Measurements from ENCODE around the gene ELN. TPM values are rescaled to one million over a fixed set of nuclear protein-coding genes. Genes with fewer than 3 reads are reported as not detected.

Gene ELN
- total RNA-seq, 3 donors from 2014 or later: 25.9 to 134 (median 31.8) TPM

DNA sequence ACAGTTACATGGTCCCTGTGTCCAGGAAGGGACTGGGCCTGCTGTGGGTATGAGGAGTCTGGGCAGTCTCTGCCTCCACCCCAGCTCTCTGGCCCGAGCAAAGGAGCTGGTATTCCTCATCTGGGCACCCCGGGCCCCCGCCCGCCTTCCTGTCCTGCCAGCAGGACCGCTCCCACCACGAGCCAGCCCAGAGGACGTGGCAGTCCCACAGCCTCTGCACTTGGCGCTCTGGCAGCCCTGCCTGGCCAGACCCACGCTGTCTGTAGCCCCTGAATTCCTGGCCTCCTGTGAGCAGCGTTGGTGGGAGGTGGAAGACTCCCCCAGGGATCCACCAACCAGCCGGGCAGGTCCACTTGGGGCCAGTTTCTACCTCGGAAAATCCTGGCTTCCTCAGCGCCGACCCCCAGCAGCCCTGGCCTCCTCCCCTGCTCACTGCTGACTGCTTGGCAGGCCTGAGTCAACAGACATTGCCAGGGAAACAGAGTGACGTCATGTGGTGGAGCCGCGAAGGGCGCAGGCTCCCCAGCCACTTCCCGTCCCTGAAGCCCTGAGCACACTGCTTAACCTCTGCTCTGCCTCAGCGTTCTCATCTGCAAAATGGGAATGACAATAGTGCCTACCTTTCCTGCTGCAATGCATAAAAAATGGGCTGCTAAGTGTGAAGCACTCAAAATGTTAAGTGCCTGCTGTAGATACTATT is 34.0 kb downstream of the ELN start:
- Histone ChIP-seq H3K27me3 (no peaks in the 10 kb centered on the region), H3K36me3 (no peaks in the 10 kb centered on the region), H3K9me3 (no peaks in the 10 kb centered on the region), H3K27ac (peak overlapping the region; percentile 93 to 95), H3K4me1 (peaks cover 0 to 7% of the 10 kb centered on the region in 2 donors), H3K4me3 (peak overlapping the region in 2 of 3 donors; percentile 7 to 51)
- DNase-seq (ENCODE audit: low spot score in 2 of 2): peak; percentile 81 to 84
- TF ChIP-seq, protein P1, sequence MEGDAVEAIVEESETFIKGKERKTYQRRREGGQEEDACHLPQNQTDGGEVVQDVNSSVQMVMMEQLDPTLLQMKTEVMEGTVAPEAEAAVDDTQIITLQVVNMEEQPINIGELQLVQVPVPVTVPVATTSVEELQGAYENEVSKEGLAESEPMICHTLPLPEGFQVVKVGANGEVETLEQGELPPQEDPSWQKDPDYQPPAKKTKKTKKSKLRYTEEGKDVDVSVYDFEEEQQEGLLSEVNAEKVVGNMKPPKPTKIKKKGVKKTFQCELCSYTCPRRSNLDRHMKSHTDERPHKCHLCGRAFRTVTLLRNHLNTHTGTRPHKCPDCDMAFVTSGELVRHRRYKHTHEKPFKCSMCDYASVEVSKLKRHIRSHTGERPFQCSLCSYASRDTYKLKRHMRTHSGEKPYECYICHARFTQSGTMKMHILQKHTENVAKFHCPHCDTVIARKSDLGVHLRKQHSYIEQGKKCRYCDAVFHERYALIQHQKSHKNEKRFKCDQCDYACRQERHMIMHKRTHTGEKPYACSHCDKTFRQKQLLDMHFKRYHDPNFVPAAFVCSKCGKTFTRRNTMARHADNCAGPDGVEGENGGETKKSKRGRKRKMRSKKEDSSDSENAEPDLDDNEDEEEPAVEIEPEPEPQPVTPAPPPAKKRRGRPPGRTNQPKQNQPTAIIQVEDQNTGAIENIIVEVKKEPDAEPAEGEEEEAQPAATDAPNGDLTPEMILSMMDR (IDR thresholded peaks at IDR 0.05): no peak
- TF ChIP-seq POLR2AphosphoS5 (IDR thresholded peaks at IDR 0.05): peak in 2 of 3 donors; percentile 79 to 81
- TF ChIP-seq POLR2A (IDR thresholded peaks at IDR 0.05): peak; percentile 41
- intact Hi-C loops (cut with DNase I; ENCODE audit: low total_unique reads): loop anchor here (10.0 kb wide), 1 partner anchor 113 kb away; the partner anchor contains the start of gene EIF4H

DNA sequence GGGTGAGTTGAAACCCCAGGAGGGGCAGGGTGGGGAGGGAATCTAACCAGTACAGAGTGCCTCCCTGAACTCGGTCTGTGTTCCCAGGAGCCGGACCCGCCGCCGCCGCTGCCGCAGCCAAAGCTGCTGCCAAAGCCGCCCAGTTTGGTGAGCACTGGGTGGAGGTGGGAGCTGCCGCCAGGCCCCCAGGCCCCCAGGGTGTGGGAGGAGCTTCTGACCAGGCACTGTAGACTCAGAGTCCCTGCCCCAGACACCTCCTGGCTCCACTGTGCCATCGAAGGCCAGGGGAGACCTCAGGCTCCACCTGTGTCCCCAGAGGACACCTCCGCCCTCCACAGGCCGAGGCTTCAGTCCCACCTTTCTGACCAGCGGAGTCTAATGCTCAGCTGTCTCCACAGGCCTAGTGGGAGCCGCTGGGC is 35.3 kb downstream of the ELN start:
- H3K4me1 ChIP-seq: peaks cover 0 to 7% of the 10 kb centered on the region in 2 donors
- H3K27ac ChIP-seq: peak overlapping the region; percentile 93 to 95
- no peaks in the 10 kb centered on the region for H3K9me3 ChIP-seq
- DNase-seq (ENCODE audit: low spot score in 2 of 2): no peak
- intact Hi-C loops (cut with DNase I; ENCODE audit: low total_unique reads): loop anchor here (10.0 kb wide), 1 partner anchor 112 kb away; the partner anchor contains the start of gene EIF4H
- H3K4me3 ChIP-seq: no peak overlapping the region
- TF ChIP-seq POLR2AphosphoS5 (IDR thresholded peaks at IDR 0.05) (no peak), POLR2A (IDR thresholded peaks at IDR 0.05) (no peak)
- TF ChIP-seq, protein P1 (IDR thresholded peaks at IDR 0.05): no peak
- H3K27me3 ChIP-seq: no peaks in the 10 kb centered on the region
- H3K36me3 ChIP-seq: no peaks in the 10 kb centered on the region

DNA sequence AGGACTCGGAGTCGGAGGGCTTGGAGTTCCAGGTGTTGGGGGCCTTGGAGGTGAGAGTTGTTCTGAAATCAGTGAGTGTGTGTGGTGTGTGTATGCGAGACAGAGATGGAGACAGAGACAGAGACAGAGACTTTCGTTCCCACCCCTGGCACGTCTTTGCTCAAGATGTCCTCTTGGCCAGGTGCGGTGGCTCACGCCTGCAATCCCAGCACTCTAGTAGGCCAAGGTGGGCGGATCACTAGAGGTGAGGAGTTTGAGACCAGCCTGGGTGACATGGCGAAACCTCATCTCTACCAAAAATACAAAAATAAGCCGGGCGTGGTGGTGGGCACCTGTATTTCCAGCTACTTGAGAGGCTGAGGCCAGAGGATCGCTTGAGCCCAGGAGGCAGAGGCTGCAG is 35.7 kb downstream of the ELN start:
- no peaks in the 10 kb centered on the region for H3K36me3 ChIP-seq
- H3K4me1 ChIP-seq: peaks cover 0 to 7% of the 10 kb centered on the region in 2 donors
- no peaks in the 10 kb centered on the region for H3K9me3 ChIP-seq
- no peak overlapping the region for H3K27ac ChIP-seq
- intact Hi-C loops (cut with DNase I; ENCODE audit: low total_unique reads): loop anchor here (10.0 kb wide), 1 partner anchor 111 kb away; the partner anchor contains the start of gene EIF4H
- TF ChIP-seq POLR2A (IDR thresholded peaks at IDR 0.05) (no peak), POLR2AphosphoS5 (IDR thresholded peaks at IDR 0.05) (no peak)
- TF ChIP-seq, protein P1 (IDR thresholded peaks at IDR 0.05): no peak
- H3K27me3 ChIP-seq: no peaks in the 10 kb centered on the region
- no peak for DNase-seq (ENCODE audit: low spot score in 2 of 2)
- no peak overlapping the region for H3K4me3 ChIP-seq

DNA sequence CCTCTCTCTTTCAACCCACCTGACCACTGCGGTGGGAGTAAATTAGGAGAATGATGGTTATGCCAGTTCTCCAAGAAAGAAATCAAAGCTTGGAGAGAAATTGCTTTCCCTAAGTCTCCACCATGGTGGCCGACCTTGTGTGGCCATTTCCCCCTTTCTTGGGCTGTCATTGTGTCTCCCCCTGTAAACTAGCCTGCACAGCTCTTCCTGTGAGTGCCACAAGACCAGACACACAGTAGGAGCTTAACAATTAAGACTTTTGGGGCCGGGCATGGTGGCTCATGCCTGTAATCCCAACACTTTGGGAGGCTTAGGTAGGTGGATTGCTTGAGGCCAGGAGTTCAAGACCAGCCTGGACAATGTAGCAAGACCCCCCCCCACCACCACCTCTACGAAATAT is 36.7 kb downstream of the ELN start:
- Histone ChIP-seq H3K4me3 (no peak overlapping the region), H3K9me3 (no peaks in the 10 kb centered on the region), H3K4me1 (peaks cover 0 to 7% of the 10 kb centered on the region in 2 donors), H3K27me3 (no peaks in the 10 kb centered on the region), H3K27ac (no peak overlapping the region), H3K36me3 (no peaks in the 10 kb centered on the region)
- no peak for DNase-seq (ENCODE audit: low spot score in 2 of 2)
- TF ChIP-seq, protein P1 (IDR thresholded peaks at IDR 0.05): no peak
- no peak for TF ChIP-seq POLR2A (IDR thresholded peaks at IDR 0.05)
- no peak for TF ChIP-seq POLR2AphosphoS5 (IDR thresholded peaks at IDR 0.05)
- intact Hi-C loops (cut with DNase I; ENCODE audit: low total_unique reads): loop anchor here (10.0 kb wide), 1 partner anchor 110 kb away; the partner anchor contains the start of gene EIF4H

DNA sequence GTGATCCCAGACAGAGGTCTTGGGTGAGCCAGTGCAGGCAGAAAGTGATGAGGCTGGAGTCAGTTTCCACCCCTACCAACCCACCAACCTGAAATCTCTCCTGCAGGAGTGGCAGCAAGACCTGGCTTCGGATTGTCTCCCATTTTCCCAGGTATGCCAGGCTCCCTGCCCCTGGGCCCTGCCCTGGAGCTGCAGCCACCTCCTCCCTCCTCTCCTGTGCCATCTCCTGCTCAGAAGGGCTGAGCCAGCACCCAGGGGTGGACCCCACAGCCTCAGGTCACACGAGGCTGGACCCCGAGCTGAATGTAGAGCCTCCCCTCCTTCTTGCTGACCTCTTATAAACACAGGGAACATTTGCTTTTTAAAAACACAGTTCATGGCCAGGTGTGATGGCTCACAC is 38.7 kb downstream of the ELN start:
- intact Hi-C loops (cut with DNase I; ENCODE audit: low total_unique reads): loop anchor here (10.0 kb wide), 1 partner anchor 108 kb away; the partner anchor contains the start of gene EIF4H
- Histone ChIP-seq H3K27ac (no peak overlapping the region), H3K9me3 (no peaks in the 10 kb centered on the region), H3K36me3 (no peaks in the 10 kb centered on the region), H3K27me3 (no peaks in the 10 kb centered on the region), H3K4me3 (no peak overlapping the region), H3K4me1 (no peaks in the 10 kb centered on the region)
- no peak for DNase-seq (ENCODE audit: low spot score in 2 of 2)
- TF ChIP-seq POLR2AphosphoS5 (IDR thresholded peaks at IDR 0.05) (no peak), POLR2A (IDR thresholded peaks at IDR 0.05) (no peak)
- TF ChIP-seq, protein P1 (IDR thresholded peaks at IDR 0.05): no peak
